Loucy (cell line): ENCODE measurements around the gene PTK6.

Experiments
- CTCF ChIP-seq: fragments of 200-600 bp; sonication (generic); conservative IDR thresholded peaks from 2 replicates; pipeline ENCODE4 v1.5.1; 2014; ENCODE audit warnings: mild to moderate bottlenecking, antibody characterized with exemption, low read length
- EZH2phosphoT487 ChIP-seq: fragments of 200-600 bp; IDR thresholded peaks from 2 replicates; pipeline ENCODE4 v1.6.1; 2018; ENCODE audit warnings: antibody characterized with exemption, mild to moderate bottlenecking, moderate library complexity, borderline replicate concordance

- TF ChIP-seq CTCF (no peak), EZH2phosphoT487 (no peak)
Measured at GRCh38 chr20:63576311-63576710, 39.1 kb upstream of the PTK6 start.
